B cell (primary cell): Measurements from ENCODE around the gene TGFBR3. TPM values are rescaled to one million over a fixed set of nuclear protein-coding genes. Genes with fewer than 3 reads are reported as not detected.

Experiments
- ATAC-seq: fragments of 200-7000 bp; cut with Tn5 transposase; one replicate; pipeline ENCODE4 v1.10.0; 2021; ENCODE audit warnings: low read depth, mild to moderate bottlenecking, moderate number of reproducible peaks, moderate library complexity
- CTCF ChIA-PET: fragments of 350-600 bp; sonication (Branson Sonifier 250); formaldehyde crosslinking; loops from one replicate; lab custom pipeline; 2021; ENCODE audit warnings: antibody characterized with exemption, inconsistent platforms; lab: Charles Lee
- POLR2A ChIA-PET: fragments of 350-600 bp; sonication (Branson Sonifier 250); formaldehyde crosslinking; loops from one replicate; lab custom pipeline; 2021; ENCODE audit warnings: antibody characterized with exemption; lab: Charles Lee
- DNase-seq: peaks from one replicate; pipeline ENCODE4 v3.0.0; 2013
- H2AFZ ChIP-seq: 2 replicates; pipeline ENCODE4 v1.6.1; 2012; ENCODE audit warnings: mild to moderate bottlenecking, low read depth, low read length; ENCODE audit not compliant: insufficient read depth, poor library complexity, severe bottlenecking
- H3K27ac ChIP-seq, 2 donors: 1 replicate in 1 of 2; 2 replicates in 1 of 2; pipeline ENCODE4 v1.5.1; 2012 to 2013; ENCODE audit warnings: low read length in 2 of 2, mild to moderate bottlenecking in 2 of 2, moderate library complexity in 1 of 2
- H3K27me3 ChIP-seq, 4 experiments: fragments of 200-600 bp in 1 of 4; sonication (generic) in 1 of 4; replicated peaks in 1 of 4; 1 replicate in 2 of 4; 2 replicates in 2 of 4; pipeline versions ENCODE4 v1.6.1 to v1.7.0; 2013 to 2016; ENCODE audit warnings: low read length in 3 of 4, mild to moderate bottlenecking in 2 of 4, mixed read lengths in 1 of 4, moderate library complexity in 1 of 4; ENCODE audit not compliant: insufficient read depth in 4 of 4, control insufficient read depth in 3 of 4; ENCODE audit errors: control extremely low read depth in 1 of 4
- H3K36me3 ChIP-seq, 2 experiments: replicated peaks in 1 of 2; 1 replicate in 1 of 2; 2 replicates in 1 of 2; pipeline versions ENCODE4 v1.6.1 to v1.7.1; 2013; ENCODE audit warnings: low read length in 1 of 2; ENCODE audit not compliant: insufficient read depth in 2 of 2, control insufficient read depth in 1 of 2; ENCODE audit errors: control extremely low read depth in 1 of 2, extremely low read depth in 1 of 2
- H3K4me1 ChIP-seq, 2 donors: fragments of 200-600 bp in 1 of 2; sonication (generic) in 1 of 2; 1 replicate in 1 of 2; 2 replicates in 1 of 2; pipeline versions ENCODE4 v1.5.1 to v1.6.1; 2013 to 2017; ENCODE audit warnings: low read length in 2 of 2; ENCODE audit not compliant: control insufficient read depth in 2 of 2, insufficient read depth in 2 of 2
- H3K4me2 ChIP-seq: replicated peaks from 2 replicates; pipeline ENCODE3; 2012; ENCODE audit warnings: mild to moderate bottlenecking, low read depth, low read length; ENCODE audit not compliant: poor library complexity, severe bottlenecking
- H3K4me3 ChIP-seq, 5 experiments: fragments of 200-600 bp in 1 of 5; sonication (generic) in 1 of 5; 1 replicate in 3 of 5; 2 replicates in 2 of 5; pipeline versions ENCODE4 v1.5.1 to v1.7.0; 2011 to 2016; ENCODE audit warnings: low read length in 4 of 5, mild to moderate bottlenecking in 4 of 5, low read depth in 2 of 5, control low read depth in 1 of 5, moderate library complexity in 1 of 5; ENCODE audit not compliant: insufficient read depth in 1 of 5; ENCODE audit errors: control extremely low read depth in 1 of 5, extremely low read depth in 1 of 5
- H3K79me2 ChIP-seq: fragments of 200-600 bp; sonication (generic); one replicate; pipeline ENCODE4 v1.6.0; 2016; ENCODE audit warnings: low read length; ENCODE audit not compliant: control insufficient read depth, insufficient read depth
- H3K9ac ChIP-seq: fragments of 200-600 bp; sonication (generic); 2 replicates; pipeline ENCODE4 v1.6.1; 2017; ENCODE audit warnings: mild to moderate bottlenecking, low read length, moderate library complexity
- H3K9me3 ChIP-seq, 3 donors: one replicate each; pipeline versions ENCODE4 v1.6.1 to v1.7.1; 2013; ENCODE audit warnings: low read length in 2 of 3; ENCODE audit not compliant: control insufficient read depth in 2 of 3, insufficient read depth in 1 of 3; ENCODE audit errors: control extremely low read depth in 1 of 3
- H4K20me1 ChIP-seq: 2 replicates; pipeline ENCODE4 v1.6.0; 2012; ENCODE audit warnings: mild to moderate bottlenecking, low read length; ENCODE audit not compliant: insufficient read depth, control insufficient read depth, poor library complexity, severe bottlenecking
- H3K27ac Mint-ChIP-seq: one replicate; pipeline ENCODE4 v1.8.0; 2021; ENCODE audit warnings: mixed read lengths
- H3K27me3 Mint-ChIP-seq: one replicate; pipeline ENCODE4 v1.8.0; 2021; ENCODE audit warnings: mixed read lengths
- H3K4me1 Mint-ChIP-seq: one replicate; pipeline ENCODE4 v1.8.0; 2021; ENCODE audit warnings: mixed read lengths
- H3K4me3 Mint-ChIP-seq: one replicate; pipeline ENCODE4 v1.8.0; 2021; ENCODE audit warnings: mixed read lengths
- H3K9me3 Mint-ChIP-seq: one replicate; pipeline ENCODE4 v1.8.0; 2022; ENCODE audit warnings: mixed read lengths; ENCODE audit not compliant: insufficient read depth
- EZH2 ChIP-seq: IDR thresholded peaks from 2 replicates; pipeline ENCODE4 v1.6.1; 2012; ENCODE audit warnings: borderline replicate concordance, low read depth, mild to moderate bottlenecking, moderate library complexity, low read length; ENCODE audit not compliant: insufficient read depth, poor library complexity, severe bottlenecking
- intact Hi-C: fragments of 100-400 bp; cut with micrococcal nuclease; formaldehyde crosslinking; loops from one replicate; pipeline ENCODE4 v1.10.0; 2022
- polyA plus RNA-seq: library from polyadenylated mRNA; depleted of rRNA; stranded (reverse); fragments of >200 nt; gene quantifications from 2 replicates; pipeline ENCODE4 v1.2.3, GENCODE V29; 2012
- small RNA-seq: library from RNA; depleted of rRNA; stranded (forward); fragments of <200 nt; gene quantifications from one replicate; pipeline ENCODE3, GENCODE V24; 2012; ENCODE audit warnings: low replicate concordance, low read depth; ENCODE audit not compliant: insufficient read length
- total RNA-seq, 2 donors: library from RNA; stranded (reverse); fragments of 120-200 nt in 1 of 2; gene quantifications; 1 replicate in 1 of 2; 2 replicates in 1 of 2; pipeline versions ENCODE4 v1.2.3 to v1.2.4, GENCODE V29; 2013 to 2022
- TF ChIP-seq, protein P1 (sequence below): fragments of 200-600 bp; IDR thresholded peaks from one replicate; pipeline ENCODE4 v1.8.0; 2022; ENCODE audit warnings: antibody characterized with exemption, mild to moderate bottlenecking

Gene TGFBR3
- total and polyA plus RNA-seq, 2 donors (not counting 1 experiment from before 2014, with no cell fraction given): 0.10 to 0.12 TPM

GRCh38 chr1:91630803-91631202 is 255.1 kb downstream of the TGFBR3 start:
- Histone ChIP-seq H3K4me3 (no peak overlapping the region), H3K4me1 (no peaks in the 10 kb centered on the region), H3K9me3 (peaks cover 0 to 2% (median 2%) of the 10 kb centered on the region in 3 donors), H3K27ac (no peak overlapping the region), H2AFZ (no peak overlapping the region), H4K20me1 (no peaks in the 10 kb centered on the region), H3K36me3 (no peaks in the 10 kb centered on the region), H3K27me3 (no peaks in the 10 kb centered on the region), H3K9ac (no peak overlapping the region), H3K4me2 (no peak overlapping the region), H3K79me2 (no peaks in the 10 kb centered on the region)
- no peak overlapping the region for H3K4me3 Mint-ChIP-seq
- intact Hi-C loops: no loop called here
- no peak for ATAC-seq
- H3K27ac Mint-ChIP-seq: no peak overlapping the region
- ChIA-PET POLR2A (no interaction called here), CTCF (no interaction called here)
- H3K9me3 Mint-ChIP-seq: peaks cover 2% of the 10 kb centered on the region
- H3K4me1 Mint-ChIP-seq: no peaks in the 10 kb centered on the region
- no peak for DNase-seq
- TF ChIP-seq, protein P1, sequence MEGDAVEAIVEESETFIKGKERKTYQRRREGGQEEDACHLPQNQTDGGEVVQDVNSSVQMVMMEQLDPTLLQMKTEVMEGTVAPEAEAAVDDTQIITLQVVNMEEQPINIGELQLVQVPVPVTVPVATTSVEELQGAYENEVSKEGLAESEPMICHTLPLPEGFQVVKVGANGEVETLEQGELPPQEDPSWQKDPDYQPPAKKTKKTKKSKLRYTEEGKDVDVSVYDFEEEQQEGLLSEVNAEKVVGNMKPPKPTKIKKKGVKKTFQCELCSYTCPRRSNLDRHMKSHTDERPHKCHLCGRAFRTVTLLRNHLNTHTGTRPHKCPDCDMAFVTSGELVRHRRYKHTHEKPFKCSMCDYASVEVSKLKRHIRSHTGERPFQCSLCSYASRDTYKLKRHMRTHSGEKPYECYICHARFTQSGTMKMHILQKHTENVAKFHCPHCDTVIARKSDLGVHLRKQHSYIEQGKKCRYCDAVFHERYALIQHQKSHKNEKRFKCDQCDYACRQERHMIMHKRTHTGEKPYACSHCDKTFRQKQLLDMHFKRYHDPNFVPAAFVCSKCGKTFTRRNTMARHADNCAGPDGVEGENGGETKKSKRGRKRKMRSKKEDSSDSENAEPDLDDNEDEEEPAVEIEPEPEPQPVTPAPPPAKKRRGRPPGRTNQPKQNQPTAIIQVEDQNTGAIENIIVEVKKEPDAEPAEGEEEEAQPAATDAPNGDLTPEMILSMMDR: no peak
- TF ChIP-seq EZH2: no peak
- H3K27me3 Mint-ChIP-seq: no peaks in the 10 kb centered on the region

Small RNA genes lying within 50 kb of the gene (small RNA-seq; reads per million reads assigned to genes)
- gene RN7SL653P: not detected

Other genes starting within 250 kb of the TGFBR3 start
- not detected in 2 replicates for gene BRDT, start 63.2 kb upstream of the TGFBR3 start, total RNA-seq
- not detected in 2 replicates for gene BRDT, start 63.2 kb upstream of the TGFBR3 start, polyA plus RNA-seq
- not detected in 2 replicates for gene EPHX4, start 143.8 kb upstream of the TGFBR3 start, total RNA-seq
- gene EPHX4, start 143.8 kb upstream of the TGFBR3 start, polyA plus RNA-seq: not detected in 2 replicates
- not detected in 2 replicates for gene SETSIP, start 189.3 kb upstream of the TGFBR3 start, total RNA-seq
- gene SETSIP, start 189.3 kb upstream of the TGFBR3 start, polyA plus RNA-seq: not detected in 2 replicates
- gene BTBD8, start 194.2 kb upstream of the TGFBR3 start, total RNA-seq: 1.9 and 2.1 TPM in 2 replicates
- 0.45 and 0.46 TPM in 2 replicates for gene BTBD8, start 194.2 kb upstream of the TGFBR3 start, polyA plus RNA-seq